ENCODE measurements around the gene KCTD17.

- TF ChIP-seq GATA2 (IDR thresholded peaks at IDR 0.05; ENCODE audit: low read depth, low read length) (no peak), GATA3 (IDR thresholded peaks at IDR 0.05; ENCODE audit: low read depth, low read length) (no peak)
Observed at GRCh38 chr22:37036655-37037377, 14.7 kb upstream of the KCTD17 start.

Data from SH-SY5Y (cell line).